Measurements from ENCODE around the gene TMEM26.

TMEM26 gene

GRCh38 chr10:61460835-61461234, 7.7 kb upstream of the TMEM26 start:
- DNase-seq (ENCODE audit: low read depth): no peak

DNA sequence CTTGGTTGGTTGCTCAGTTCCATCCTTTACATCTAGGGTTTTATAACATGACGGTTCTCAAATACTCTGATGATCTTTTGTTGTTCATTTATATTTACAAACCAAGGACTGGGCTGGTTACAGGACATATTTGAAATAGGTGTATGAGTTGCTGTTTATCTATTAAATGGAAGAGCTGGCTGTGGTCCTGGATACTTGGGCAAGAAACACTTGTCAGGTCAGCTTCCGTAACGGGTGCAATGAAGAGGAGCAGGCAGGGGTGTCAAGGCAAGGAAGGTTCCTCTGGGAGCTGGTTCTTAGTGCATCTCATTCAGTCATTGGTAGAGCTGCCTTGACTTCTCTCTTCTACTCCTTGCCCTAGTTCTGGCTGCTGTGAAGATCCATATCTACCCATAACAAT, 4.8 kb upstream of the TMEM26 start:
- no peak for DNase-seq (ENCODE audit: low read depth)

GRCh38 chr10:61456095-61456789, 3.1 kb upstream of the TMEM26 start:
- DNase-seq (ENCODE audit: low read depth): no peak

GRCh38 chr10:61455656-61456055, 2.5 kb upstream of the TMEM26 start:
- no peak for DNase-seq (ENCODE audit: low read depth)

- DNase-seq (ENCODE audit: low read depth): no peak
Measured at GRCh38 chr10:61454541-61454940, 1.4 kb upstream of the TMEM26 start.

DNA sequence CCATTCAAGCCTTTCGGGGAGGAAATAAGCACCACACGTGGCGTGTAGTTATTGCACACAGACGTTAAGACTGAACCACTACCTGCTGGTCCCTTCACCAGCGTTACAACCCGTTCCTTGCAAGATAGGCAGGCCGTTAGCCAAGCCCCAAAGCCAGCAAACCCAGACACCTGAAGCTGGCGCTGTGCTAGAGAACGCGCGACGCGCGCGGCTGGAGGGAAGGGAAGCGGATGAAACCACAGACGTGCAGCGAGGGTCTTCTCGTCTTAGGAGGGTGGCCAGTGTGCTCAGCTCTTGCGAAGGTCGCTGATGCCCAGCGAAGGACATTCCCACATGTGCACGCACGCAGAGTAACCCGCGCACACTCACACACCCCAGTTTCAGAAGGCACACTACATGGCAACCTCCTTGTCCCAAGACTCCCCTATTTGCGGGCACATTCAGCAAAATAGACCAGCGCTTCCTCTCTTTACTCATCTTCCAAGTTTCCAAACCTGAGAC, 980 bp downstream of the TMEM26 start:
- DNase-seq (ENCODE audit: low read depth): no peak

- DNase-seq (ENCODE audit: low read depth): no peak
Measured at GRCh38 chr10:61451357-61451756, 1.8 kb downstream of the TMEM26 start.

- no peak for DNase-seq (ENCODE audit: low read depth)
Measured at GRCh38 chr10:61448841-61449600, 4.2 kb downstream of the TMEM26 start.

DNA sequence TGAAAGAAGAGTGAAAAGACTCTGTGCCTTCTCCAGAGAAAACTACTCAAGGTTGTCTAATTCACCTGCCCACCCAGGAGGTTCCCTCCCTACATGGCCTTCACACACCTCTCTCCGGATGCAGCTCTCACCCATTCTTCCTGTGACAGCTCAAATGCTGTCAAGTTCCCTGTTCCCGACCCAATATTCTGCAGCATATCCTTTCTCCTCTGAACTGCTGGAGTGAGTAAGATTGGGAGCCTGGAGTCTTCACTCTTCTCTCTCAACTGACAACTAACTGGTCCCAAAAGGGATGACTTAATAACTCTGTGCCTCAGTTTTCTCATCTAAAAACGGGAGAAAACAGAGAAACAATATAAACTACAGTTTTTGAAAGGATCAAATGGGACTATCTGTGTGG, 5.1 kb downstream of the TMEM26 start:
- no peak for DNase-seq (ENCODE audit: low read depth)

DNA sequence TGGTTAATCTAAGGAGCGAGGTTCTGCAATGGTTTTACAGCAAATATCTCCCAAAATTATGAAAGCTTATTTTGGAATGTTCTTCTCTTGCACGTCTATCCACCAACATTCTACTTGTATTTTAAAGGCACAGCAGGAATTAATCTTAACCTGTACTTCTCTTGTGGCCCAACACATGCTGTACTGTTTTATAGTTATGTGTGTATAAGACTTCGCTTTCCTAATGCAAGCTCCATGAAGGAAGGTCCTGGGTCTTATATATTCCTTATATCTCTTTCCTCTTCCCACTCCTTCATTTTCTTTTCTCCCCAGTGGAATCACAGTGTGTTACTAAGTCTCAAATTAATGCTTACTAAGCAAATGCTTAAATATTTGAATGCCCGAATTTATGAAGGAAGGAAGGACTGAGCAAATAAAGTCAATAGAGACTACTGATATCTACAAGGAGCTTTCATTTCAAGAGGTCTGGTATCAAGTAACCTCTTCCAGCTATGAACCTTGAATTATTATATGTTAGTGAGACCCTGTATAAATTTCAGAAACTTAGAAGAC, 14.0 kb downstream of the TMEM26 start:
- no peak for DNase-seq (ENCODE audit: low read depth)

GRCh38 chr10:61438141-61438988, 14.8 kb downstream of the TMEM26 start:
- DNase-seq (ENCODE audit: low read depth): peak; percentile 38

DNA sequence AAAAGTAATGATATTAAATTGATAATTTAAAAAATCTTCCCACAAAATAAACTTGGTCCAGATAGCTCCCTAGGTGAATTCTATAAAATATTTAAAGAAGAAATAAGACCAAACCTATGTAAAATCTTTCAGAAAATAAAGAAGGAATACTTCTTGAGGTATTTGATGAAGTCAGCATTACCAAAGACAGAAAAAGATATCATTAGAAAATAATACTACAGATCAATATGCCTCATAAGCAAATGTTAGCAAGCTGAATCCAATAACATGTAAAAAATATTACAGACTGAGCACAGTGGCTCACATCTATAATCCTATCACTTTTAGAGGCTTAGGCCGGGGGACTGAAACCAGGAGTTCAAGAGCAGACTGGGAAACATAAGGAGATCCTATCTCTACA, 30.0 kb downstream of the TMEM26 start:
- DNase-seq (ENCODE audit: low read depth): no peak

GRCh38 chr10:61417661-61418060, 35.5 kb downstream of the TMEM26 start:
- no peak for DNase-seq (ENCODE audit: low read depth)

GRCh38 chr10:61415824-61416223, 37.4 kb downstream of the TMEM26 start:
- no peak for DNase-seq (ENCODE audit: low read depth)

DNA sequence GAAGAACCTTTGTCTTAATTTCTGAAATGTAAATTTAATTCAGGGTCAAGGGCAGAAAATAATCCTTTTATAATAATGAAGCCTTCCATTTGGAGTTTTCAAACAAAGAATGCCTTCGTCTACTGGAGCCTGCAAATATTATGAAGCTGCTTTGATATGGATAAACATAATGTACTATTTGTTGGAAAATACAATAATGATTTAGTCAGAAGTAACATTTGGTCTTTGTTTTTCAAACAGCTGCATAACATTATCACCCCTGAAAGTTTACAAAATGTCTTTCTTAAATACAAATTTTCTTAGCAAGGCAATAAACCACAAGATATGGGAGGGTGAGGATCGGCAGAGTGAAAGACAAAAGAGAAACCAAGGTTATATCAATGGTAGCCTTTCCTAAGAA, 41.5 kb downstream of the TMEM26 start:
- DNase-seq (ENCODE audit: low read depth): no peak

DNA sequence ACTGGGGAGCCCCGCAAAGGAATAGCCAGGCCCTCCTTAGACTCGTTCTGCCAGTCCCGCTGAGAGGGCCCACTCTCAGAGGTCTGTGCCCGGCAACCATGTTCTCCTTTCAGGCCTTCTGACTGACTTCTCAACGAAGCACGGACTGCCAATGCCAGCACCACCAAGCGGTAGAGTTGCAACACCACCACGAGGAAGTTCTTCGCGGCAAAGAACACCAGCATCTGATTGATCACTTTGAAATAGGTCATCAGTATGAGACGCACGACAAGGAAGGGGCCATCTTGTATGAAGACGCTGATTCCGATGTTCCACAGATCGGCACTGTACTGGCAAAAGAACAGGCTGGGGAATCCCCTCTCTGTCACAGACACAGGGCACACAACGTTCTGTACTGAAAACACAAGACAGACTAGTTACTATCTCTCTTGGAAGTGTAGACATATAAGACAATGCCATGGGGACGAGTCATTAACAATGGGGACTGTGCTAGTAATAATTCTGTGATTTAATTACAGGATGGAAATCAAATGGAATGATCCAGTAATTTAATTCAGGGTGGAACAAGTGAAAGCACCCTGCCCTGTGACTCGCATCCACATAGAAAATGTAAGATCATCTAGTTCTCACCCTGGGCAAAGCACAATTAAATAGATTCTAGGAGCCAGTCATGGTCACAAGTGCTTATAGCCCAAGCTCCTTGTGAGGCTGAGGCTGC, 42.7 kb downstream of the TMEM26 start:
- no peak for DNase-seq (ENCODE audit: low read depth)

DNA sequence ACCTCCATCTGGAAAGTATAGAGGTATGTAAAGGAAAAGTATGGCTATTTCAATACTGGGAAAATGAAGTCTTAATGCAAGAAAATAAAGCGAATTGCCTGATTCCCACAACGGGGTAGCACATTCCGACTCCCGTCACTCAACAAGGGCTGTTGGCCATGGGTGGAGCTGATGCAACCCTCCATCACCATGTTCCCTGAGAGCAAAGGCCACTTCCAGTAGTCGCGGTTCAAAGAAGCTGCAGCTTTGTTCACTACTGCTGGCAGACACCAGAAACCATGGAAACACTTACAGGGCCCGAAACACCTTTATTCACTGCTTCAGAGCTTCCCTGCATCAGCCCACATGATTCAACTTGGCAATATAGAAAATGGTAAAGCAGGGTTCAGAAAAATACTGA, 44.0 kb downstream of the TMEM26 start:
- no peak for DNase-seq (ENCODE audit: low read depth)

DNA sequence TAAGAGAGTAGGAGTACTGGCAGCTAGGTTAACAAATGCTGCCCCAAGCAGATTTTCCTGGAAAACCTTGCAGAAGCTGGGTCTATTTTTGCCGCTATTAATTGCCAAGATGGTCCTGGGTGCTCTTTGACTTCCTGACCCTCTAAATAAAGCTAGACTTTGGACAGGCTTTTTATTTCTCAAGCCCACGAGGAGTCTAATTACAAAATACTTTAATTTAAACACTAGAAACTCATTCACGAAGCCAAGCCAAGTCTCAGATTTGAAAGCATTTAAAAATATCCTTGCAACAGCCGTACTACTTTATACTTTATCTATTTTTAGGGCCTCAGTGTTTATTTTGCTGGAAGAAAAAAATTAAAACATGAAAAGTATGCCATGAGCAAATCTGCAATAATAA, 45.1 kb downstream of the TMEM26 start:
- DNase-seq (ENCODE audit: low read depth): peak; percentile 78

- no peak for DNase-seq (ENCODE audit: low read depth)
Measured at GRCh38 chr10:61406736-61407135, 46.4 kb downstream of the TMEM26 start.

DNA sequence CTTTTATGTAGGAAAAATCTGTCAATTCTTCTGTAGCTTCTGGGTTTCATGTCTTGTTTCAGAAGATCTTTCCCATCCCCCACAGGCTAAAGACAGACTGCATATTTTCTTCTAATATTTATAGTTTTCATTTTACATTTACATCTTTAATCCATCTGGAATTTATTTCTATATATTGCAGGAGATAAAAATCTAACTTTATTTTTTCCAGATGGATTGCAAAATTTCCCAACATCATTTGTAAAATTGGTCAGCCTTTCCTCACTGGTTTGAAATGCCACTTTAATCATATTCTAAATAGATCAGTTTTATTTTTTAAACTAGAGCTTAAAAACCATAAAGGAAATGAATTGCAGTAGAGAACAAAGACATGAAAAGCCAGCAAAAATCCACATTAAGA, 46.9 kb downstream of the TMEM26 start:
- peak; percentile 12 for DNase-seq (ENCODE audit: low read depth)

- DNase-seq (ENCODE audit: low read depth): peak; percentile 20
Measured at GRCh38 chr10:61404751-61405150, 48.4 kb downstream of the TMEM26 start.

- DNase-seq (ENCODE audit: low read depth): no peak
Measured at GRCh38 chr10:61400524-61400923, 52.7 kb downstream of the TMEM26 start.
